Measurements from ENCODE around the gene KIAA1586. TPM values are rescaled to one million over a fixed set of nuclear protein-coding genes. Genes with fewer than 3 reads are reported as not detected.
A peak's percentile ranks its signal among the peaks of the same experiment; 100 is the strongest.
"Not testable (repeated sequence)": the region's sequence is repeated elsewhere in the genome, so short reads cannot be mapped to it uniquely, and the experiment has no call there.

KIAA1586 gene
- total RNA-seq (10 to 100 TPM; 22.8 to 23.0 TPM), polyA plus RNA-seq (10 to 100 TPM in 2 of 3 donors, 1 to 10 TPM in 1; 8.9 to 13.6 (median 12.7) TPM), total RNA-seq (12.8 to 24.5 (median 17.6) reads per million in 6 experiments)

GRCh38 chr6:57046332-57047256, at the start of gene KIAA1586:
TSS of gene KIAA1586 (plus strand) at chr6:57046693. CDS start at chr6:57046756, 63 bp downstream.
- H3K27me3 Mint-ChIP-seq, result peaks cover 2 to 10% (median 4%) of the 10 kb centered on the region in 5 donors
- POLR2A ChIA-PET, result interaction anchor here (0.7 kb wide), 1 partner anchor 43 kb away, joined by 4 read pairs; no protein-coding TSS in a partner anchor
- peaks cover 0 to 31% (median 9%) of the 10 kb centered on the region in 3 donors for H3K36me3 Mint-ChIP-seq
- H3K9me3 Mint-ChIP-seq, result not testable (repeated sequence)
- peak within 1 kb of the TSS; percentile 94 to 99 (median 97) for H3K4me3 Mint-ChIP-seq
- DNase-seq, result peak; percentile 58 to 86 (median 75)
- peak within 1 kb of the TSS; percentile 80 to 96 (median 92) for H3K27ac Mint-ChIP-seq
- peak; percentile 88 to 91 for ATAC-seq
- H3K4me1 Mint-ChIP-seq, result peaks cover 18 to 34% (median 31%) of the 10 kb centered on the region in 4 donors

- no peak overlapping the region for H3K4me3 Mint-ChIP-seq
- ATAC-seq, result no peak
- peaks cover 0 to 11% (median 9%) of the 10 kb centered on the region in 3 donors for H3K36me3 Mint-ChIP-seq
- POLR2A ChIA-PET, result no interaction called here
- H3K27ac Mint-ChIP-seq, result no peak overlapping the region
- peaks cover 0 to 20% (median 6%) of the 10 kb centered on the region in 9 donors for H3K9me3 Mint-ChIP-seq
- H3K4me1 Mint-ChIP-seq, result no peaks in the 10 kb centered on the region
- no peak for DNase-seq
- peaks cover 4 to 13% (median 11%) of the 10 kb centered on the region in 5 donors for H3K27me3 Mint-ChIP-seq
Observed at GRCh38 chr6:56999049-56999448, 47.4 kb upstream of the KIAA1586 start.

- H3K4me1 Mint-ChIP-seq, DNase-seq, H3K4me3 Mint-ChIP-seq, H3K27ac Mint-ChIP-seq, ATAC-seq, POLR2A ChIA-PET: not testable (repeated sequence)
- H3K27me3 Mint-ChIP-seq, result peaks cover 4 to 13% (median 11%) of the 10 kb centered on the region in 5 donors
- peaks cover 0 to 11% (median 9%) of the 10 kb centered on the region in 3 donors for H3K36me3 Mint-ChIP-seq
- peaks cover 0 to 20% (median 6%) of the 10 kb centered on the region in 9 donors for H3K9me3 Mint-ChIP-seq
Observed at GRCh38 chr6:56999748-57000147, 46.7 kb upstream of the KIAA1586 start.

- H3K4me3 Mint-ChIP-seq, result no peak overlapping the region
- peaks cover 0 to 20% (median 6%) of the 10 kb centered on the region in 9 donors for H3K9me3 Mint-ChIP-seq
- H3K4me1 Mint-ChIP-seq, result no peaks in the 10 kb centered on the region
- H3K36me3 Mint-ChIP-seq, result peaks cover 0 to 11% (median 9%) of the 10 kb centered on the region in 3 donors
- peaks cover 4 to 13% (median 9%) of the 10 kb centered on the region in 5 donors for H3K27me3 Mint-ChIP-seq
- ATAC-seq, result no peak
- no peak for DNase-seq
- POLR2A ChIA-PET, result no interaction called here
- H3K27ac Mint-ChIP-seq, result no peak overlapping the region
Observed at GRCh38 chr6:57002197-57002596, 44.3 kb upstream of the KIAA1586 start.

GRCh38 chr6:57004292-57004691, 42.2 kb upstream of the KIAA1586 start:
- Mint-ChIP-seq H3K27me3 (peaks cover 0 to 10% (median 4%) of the 10 kb centered on the region in 5 donors), H3K4me3 (no peak overlapping the region), H3K27ac (no peak overlapping the region), H3K36me3 (peaks cover 0 to 3% (median 0%) of the 10 kb centered on the region in 3 donors), H3K4me1 (no peaks in the 10 kb centered on the region), H3K9me3 (peaks cover 0 to 4% (median 0%) of the 10 kb centered on the region in 9 donors)
- ATAC-seq, result no peak
- POLR2A ChIA-PET, result no interaction called here
- no peak for DNase-seq

GRCh38 chr6:57006101-57006500, 40.4 kb upstream of the KIAA1586 start:
- no peak overlapping the region for H3K4me3 Mint-ChIP-seq
- no peaks in the 10 kb centered on the region for H3K4me1 Mint-ChIP-seq
- ATAC-seq, result no peak
- DNase-seq, result no peak
- H3K27me3 Mint-ChIP-seq, result peaks cover 0 to 10% (median 1%) of the 10 kb centered on the region in 5 donors
- no peak overlapping the region for H3K27ac Mint-ChIP-seq
- POLR2A ChIA-PET, result no interaction called here
- no peaks in the 10 kb centered on the region for H3K9me3 Mint-ChIP-seq
- H3K36me3 Mint-ChIP-seq, result no peaks in the 10 kb centered on the region

GRCh38 chr6:57008069-57008468, 38.4 kb upstream of the KIAA1586 start:
- H3K4me1 Mint-ChIP-seq, H3K27me3 Mint-ChIP-seq, H3K4me3 Mint-ChIP-seq, H3K9me3 Mint-ChIP-seq, H3K36me3 Mint-ChIP-seq, POLR2A ChIA-PET, H3K27ac Mint-ChIP-seq, DNase-seq, ATAC-seq: not testable (repeated sequence)

GRCh38 chr6:57013521-57013926, 33.0 kb upstream of the KIAA1586 start:
- Mint-ChIP-seq H3K9me3 (no peaks in the 10 kb centered on the region), H3K4me1 (no peaks in the 10 kb centered on the region), H3K27me3 (peaks cover 0 to 3% (median 0%) of the 10 kb centered on the region in 5 donors), H3K27ac (no peak overlapping the region), H3K4me3 (no peak overlapping the region), H3K36me3 (no peaks in the 10 kb centered on the region)
- POLR2A ChIA-PET, result no interaction called here
- DNase-seq (no peak), ATAC-seq (no peak)

GRCh38 chr6:57017069-57017468, 29.4 kb upstream of the KIAA1586 start:
- Mint-ChIP-seq H3K27me3 (peaks cover 0 to 3% (median 0%) of the 10 kb centered on the region in 5 donors), H3K36me3 (no peaks in the 10 kb centered on the region), H3K9me3 (no peaks in the 10 kb centered on the region), H3K27ac (no peak overlapping the region), H3K4me1 (no peaks in the 10 kb centered on the region), H3K4me3 (no peak overlapping the region)
- ATAC-seq (no peak), DNase-seq (no peak)
- POLR2A ChIA-PET, result no interaction called here

GRCh38 chr6:57017841-57018240, 28.7 kb upstream of the KIAA1586 start:
- ATAC-seq, result no peak
- POLR2A ChIA-PET, result no interaction called here
- Mint-ChIP-seq H3K27me3 (peaks cover 0 to 2% (median 0%) of the 10 kb centered on the region in 5 donors), H3K36me3 (no peaks in the 10 kb centered on the region), H3K27ac (no peak overlapping the region), H3K9me3 (no peaks in the 10 kb centered on the region), H3K4me3 (no peak overlapping the region), H3K4me1 (no peaks in the 10 kb centered on the region)
- DNase-seq, result no peak

GRCh38 chr6:57019434-57019833, 27.1 kb upstream of the KIAA1586 start:
- peaks cover 0 to 8% (median 5%) of the 10 kb centered on the region in 9 donors for H3K9me3 Mint-ChIP-seq
- no peak for DNase-seq
- POLR2A ChIA-PET, result no interaction called here

GRCh38 chr6:57021086-57021720, 25.3 kb upstream of the KIAA1586 start:
- H3K27ac Mint-ChIP-seq, result no peak overlapping the region
- H3K36me3 Mint-ChIP-seq, result peaks cover 2 to 23% (median 16%) of the 10 kb centered on the region in 3 donors
- peaks cover 4 to 23% (median 19%) of the 10 kb centered on the region in 9 donors for H3K9me3 Mint-ChIP-seq
- no peak overlapping the region for H3K4me3 Mint-ChIP-seq
- H3K27me3 Mint-ChIP-seq, result no peaks in the 10 kb centered on the region
- no peaks in the 10 kb centered on the region for H3K4me1 Mint-ChIP-seq
- peak in 3 of 10 donors; percentile 22 to 32 (median 29) for DNase-seq
- POLR2A ChIA-PET, result interaction anchor here (0.7 kb wide), 1 partner anchor 150 kb away, joined by 3 read pairs; no protein-coding TSS in a partner anchor
- peak; percentile 54 to 65 for ATAC-seq

More at GRCh38 chr6:57019434-57019833, 27.1 kb upstream of the KIAA1586 start:
- H3K27me3 Mint-ChIP-seq, result no peaks in the 10 kb centered on the region
- ATAC-seq, result no peak
- H3K27ac Mint-ChIP-seq, result peak overlapping the region in 1 of 10 donors; percentile 22
- H3K4me3 Mint-ChIP-seq, result no peak overlapping the region
- H3K4me1 Mint-ChIP-seq, result no peaks in the 10 kb centered on the region
- peaks cover 0 to 5% (median 5%) of the 10 kb centered on the region in 3 donors for H3K36me3 Mint-ChIP-seq
